Astrocyte of the hippocampus (primary cell): ENCODE measurements around the gene TMEM30A.

Source experiments
- DNase-seq: peaks from one replicate; pipeline ENCODE4 v3.0.0; 2011; ENCODE audit warnings: low read depth, low spot score

Gene TMEM30A

GRCh38 chr6:75284632-75285282 is at the start of gene TMEM30A:
Gene TMEM30A (minus strand): TSS chr6:75284792. CDS start chr6:75284638, 154 bp downstream.
- DNase-seq = peak; percentile 99

DNA sequence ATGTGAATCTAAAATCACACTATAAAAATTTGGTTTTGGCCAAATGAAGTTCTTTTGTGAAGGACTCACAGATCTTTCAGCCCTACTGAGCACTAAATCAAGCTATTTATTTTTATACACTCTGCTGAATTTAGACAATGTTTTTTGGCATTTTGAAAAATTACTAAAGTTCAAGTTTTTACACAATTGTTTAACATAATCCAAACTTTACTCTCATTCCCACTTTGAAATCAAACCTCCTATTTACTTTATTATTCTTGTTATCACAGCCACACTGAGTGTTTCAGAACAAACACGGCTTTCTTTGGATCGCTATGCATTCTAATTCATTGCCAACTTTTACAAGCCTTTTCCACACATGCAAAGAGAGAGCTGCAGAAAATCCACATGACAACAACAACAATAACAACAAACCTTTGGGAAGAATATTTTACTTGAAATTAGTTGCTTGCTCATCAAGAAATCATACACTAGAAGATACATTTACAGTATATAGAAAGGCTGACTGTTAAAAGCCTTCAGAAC is 49.1 kb upstream of the TMEM30A start:
- peak; percentile 41 for DNase-seq

DNA sequence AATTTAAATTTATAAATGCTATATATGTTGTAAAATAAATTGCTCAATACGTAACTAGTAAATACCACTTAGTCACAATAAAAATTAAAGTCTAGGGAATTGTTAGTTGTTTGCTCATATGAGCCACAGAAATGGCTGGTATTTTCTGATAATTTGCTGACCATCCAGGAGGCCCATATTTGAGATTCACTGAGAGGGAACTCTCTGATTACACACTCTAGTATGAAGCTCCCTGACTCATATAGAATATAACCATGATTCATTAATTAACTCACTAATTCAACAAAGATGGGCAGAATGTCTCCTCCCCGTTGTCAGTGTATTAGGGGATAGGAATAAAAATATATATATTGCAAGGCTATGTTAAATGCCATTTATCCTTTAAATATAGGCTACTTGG is 46.6 kb upstream of the TMEM30A start:
- DNase-seq = peak; percentile 17

GRCh38 chr6:75329703-75330102 is 45.1 kb upstream of the TMEM30A start:
- no peak for DNase-seq

- DNase-seq = no peak
Observed at GRCh38 chr6:75327807-75328206, 43.2 kb upstream of the TMEM30A start.

DNA sequence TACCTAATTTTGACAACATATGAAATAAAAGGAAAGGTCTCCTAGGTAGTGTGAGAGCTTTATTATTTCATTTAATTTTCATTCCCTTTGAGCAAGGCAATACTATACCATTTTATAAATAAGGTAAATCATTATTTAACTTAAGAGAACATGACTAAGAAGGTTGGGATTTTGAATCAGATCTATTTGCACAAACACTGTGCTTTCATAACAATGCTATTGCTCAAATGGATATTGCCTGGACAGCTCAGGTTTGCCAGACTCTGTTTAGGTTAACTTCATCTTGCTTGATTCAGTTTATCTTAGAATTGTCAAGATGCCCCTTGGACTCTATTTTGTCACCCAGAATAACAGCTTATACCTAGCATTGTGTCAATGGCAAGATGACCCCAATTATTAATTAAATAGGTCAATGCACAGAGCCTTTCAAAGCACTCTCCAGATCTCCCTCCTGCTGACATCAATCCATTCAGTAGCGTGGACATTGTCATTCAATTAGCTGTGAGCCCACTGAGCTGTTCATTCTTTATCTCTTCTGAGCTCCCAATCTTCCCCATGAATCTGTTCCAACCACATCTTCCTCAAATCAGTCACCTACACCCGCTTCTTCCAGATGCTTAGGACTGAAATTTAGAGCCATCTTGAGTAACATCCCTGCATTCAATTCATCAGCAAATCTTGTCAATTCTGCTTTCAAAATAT is 42.1 kb upstream of the TMEM30A start:
- no peak for DNase-seq

- no peak for DNase-seq
Observed at GRCh38 chr6:75318900-75319299, 34.3 kb upstream of the TMEM30A start.

DNA sequence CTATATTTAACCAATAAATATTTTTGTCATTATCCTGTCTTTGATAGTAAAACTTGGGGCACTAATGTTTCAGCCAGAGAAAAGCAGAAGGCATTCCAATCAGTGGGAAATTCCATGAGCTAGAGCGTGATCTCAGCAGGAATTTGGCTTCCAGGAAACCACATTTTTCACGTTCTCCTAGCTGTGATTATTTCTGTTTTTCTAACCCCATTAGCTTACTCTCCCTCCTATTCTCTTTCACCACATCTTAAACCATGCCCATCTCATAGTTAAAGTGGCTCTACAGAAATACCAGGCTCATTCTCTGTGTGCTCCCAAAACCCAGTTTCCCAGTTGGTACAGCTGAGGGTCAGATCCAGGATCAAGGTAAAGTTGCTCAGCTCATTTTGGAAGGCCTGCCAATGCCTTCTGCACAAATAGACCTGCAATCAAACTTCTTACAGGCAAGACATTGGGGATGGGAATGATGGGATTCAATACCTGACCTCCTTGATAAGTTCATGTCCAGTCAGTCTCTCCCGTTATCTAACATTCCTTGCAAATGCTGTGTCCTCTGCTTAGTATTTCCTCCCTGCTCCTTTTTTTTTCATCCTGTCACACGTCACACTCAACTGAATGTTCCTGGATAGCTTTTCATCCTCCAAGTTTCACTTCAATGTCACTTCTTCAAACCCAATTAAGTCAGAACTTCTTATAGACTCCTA is 33.1 kb upstream of the TMEM30A start:
- peak; percentile 87 for DNase-seq

GRCh38 chr6:75315978-75316377 is 31.4 kb upstream of the TMEM30A start:
- no peak for DNase-seq

GRCh38 chr6:75308250-75308988 is 23.8 kb upstream of the TMEM30A start:
- no peak for DNase-seq

GRCh38 chr6:75307364-75308004 is 22.9 kb upstream of the TMEM30A start:
- no peak for DNase-seq

DNA sequence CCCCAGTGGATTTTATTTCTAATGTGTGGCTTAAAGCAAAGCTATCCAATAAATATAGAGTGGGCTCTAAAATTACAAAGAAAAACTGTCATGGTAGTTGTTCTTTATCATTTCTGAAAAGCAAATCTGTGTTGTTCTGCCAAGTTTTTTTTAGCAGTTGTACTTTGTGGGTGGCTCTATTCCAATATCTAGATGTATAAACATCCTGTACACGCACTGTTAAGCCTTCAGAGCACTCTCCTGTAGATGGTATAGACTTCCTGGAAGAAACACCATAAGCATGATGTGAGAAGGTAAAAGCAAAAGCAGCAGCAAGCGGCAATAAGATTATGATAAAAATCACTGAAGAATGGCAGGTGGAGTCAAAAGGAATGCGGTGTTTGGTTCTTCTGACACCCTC is 21.5 kb upstream of the TMEM30A start:
- DNase-seq = no peak

- DNase-seq = no peak
Observed at GRCh38 chr6:75305573-75305972, 21.0 kb upstream of the TMEM30A start.

DNA sequence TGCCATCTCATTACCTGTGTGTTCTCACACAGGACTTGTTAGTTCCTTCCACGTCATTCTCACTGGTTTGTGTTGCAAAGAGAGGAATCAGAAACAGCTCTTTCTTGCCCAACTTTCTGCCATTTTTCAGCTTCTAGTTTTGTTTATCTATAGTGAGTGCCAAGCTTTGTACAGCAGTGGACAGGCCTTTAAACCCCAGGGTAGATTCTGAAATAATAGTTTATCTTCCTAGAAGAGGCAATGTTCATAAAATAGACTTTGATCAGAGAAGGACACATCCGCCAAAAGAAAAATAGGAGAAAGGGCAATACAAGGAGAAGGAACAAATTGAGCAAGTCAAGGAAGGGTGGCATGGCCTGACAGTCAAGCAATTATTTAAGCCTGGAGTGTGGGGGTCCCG is 17.7 kb upstream of the TMEM30A start:
- no peak for DNase-seq

DNA sequence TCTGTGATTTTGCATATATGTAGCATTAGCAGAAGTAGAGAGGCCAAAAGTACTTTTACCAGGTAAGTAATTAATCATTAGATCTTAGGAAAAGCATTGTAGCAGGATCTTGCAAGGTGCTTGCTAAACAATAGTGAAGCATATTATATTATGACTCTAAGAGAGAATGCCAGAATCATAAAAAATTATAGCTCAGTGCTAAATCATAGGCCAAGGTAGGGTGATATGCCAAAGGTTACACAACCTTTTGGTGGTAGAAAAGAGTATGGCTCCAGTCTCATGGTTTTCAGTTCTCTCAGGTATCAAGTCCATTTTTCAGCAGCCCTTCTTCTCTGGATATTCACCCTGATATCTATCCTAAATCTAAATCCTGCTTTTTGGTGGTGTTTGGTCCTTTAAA is 16.9 kb upstream of the TMEM30A start:
- no peak for DNase-seq

- DNase-seq = no peak
Observed at GRCh38 chr6:75301088-75301487, 16.5 kb upstream of the TMEM30A start.

- DNase-seq = no peak
Observed at GRCh38 chr6:75300531-75300855, 15.9 kb upstream of the TMEM30A start.

DNA sequence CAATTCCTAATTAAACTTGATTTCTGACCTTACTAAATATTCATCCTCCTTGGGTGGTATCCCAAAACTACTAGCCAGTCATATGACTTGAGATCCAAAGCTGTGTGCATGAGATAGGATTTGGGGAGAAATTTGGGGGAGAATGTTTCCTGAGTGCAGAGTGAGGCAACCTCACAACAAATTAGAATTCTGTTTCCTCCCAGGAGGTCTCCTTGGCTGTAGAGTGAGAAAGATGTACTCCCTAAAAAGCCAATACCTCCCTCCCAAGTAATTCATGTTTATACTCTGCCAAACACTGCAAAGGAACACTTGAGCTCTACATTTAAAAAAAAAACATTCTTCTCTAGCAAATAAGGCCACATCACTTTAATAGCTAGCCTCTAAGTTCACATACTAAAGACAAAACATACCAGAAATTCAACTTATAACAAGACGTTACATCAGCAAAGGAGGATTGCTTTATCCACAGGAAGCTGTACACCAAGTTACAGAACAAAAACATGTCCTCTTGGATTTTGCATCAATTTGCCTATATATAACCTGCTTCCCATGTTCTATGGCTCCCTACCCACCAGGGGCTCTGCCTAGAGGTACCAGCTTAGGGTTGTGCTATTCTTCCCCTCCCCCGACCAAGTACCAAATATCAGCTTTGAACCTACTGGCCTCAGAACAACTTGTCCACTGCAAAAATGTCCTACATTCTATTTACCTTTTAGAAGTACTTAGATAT is 15.4 kb upstream of the TMEM30A start:
- DNase-seq = no peak

GRCh38 chr6:75296811-75297779 is 12.5 kb upstream of the TMEM30A start:
- peak; percentile 75 for DNase-seq

DNA sequence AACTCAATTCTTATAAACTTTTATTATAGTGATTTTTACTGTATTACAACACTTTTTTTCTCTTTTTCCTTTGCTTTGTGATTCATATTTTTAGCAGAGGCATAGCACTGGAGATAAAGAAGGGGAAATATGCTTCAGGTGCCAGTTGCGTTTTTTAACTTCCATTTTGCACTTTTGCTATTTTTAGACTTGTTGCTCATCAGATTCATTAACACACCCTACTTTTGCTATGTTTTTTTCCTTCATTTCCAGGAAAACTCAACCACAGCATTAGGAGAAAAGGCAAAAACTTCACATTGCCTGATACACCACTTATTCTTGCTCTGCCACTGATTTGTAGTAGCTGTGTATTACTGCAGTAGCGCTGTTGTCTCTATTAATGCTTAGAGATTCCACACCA is 8.0 kb upstream of the TMEM30A start:
- DNase-seq = no peak
